WERI-Rb-1 (cell line): Measurements from ENCODE around the gene SMYD3.

Experiments used
- DNase-seq: peaks from one replicate; pipeline ENCODE4 v3.0.0-alpha.2; 2020
- H3K27ac ChIP-seq: fragments of 250-450 bp; sonication (Bioruptor Pico); 2 replicates; pipeline ENCODE4 v1.5.1; 2020; ENCODE audit warnings: mild to moderate bottlenecking, moderate library complexity
- H3K27me3 ChIP-seq: fragments of 250-450 bp; sonication (Bioruptor Pico); 2 replicates; pipeline ENCODE4 v1.5.1; 2021; ENCODE audit warnings: mild to moderate bottlenecking, low read depth, moderate library complexity; ENCODE audit not compliant: insufficient read depth, severe bottlenecking
- H3K36me3 ChIP-seq: fragments of 250-450 bp; sonication (Bioruptor Pico); 2 replicates; pipeline ENCODE4 v1.5.1; 2020; ENCODE audit warnings: mild to moderate bottlenecking, moderate library complexity
- H3K4me3 ChIP-seq: 2 replicates; pipeline ENCODE4 v1.5.1; 2011; ENCODE audit warnings: low read depth, mild to moderate bottlenecking, control low read depth, low read length
- H3K9me3 ChIP-seq: fragments of 250-450 bp; sonication (Bioruptor Pico); 2 replicates; pipeline ENCODE4 v1.5.1; 2021; ENCODE audit warnings: mild to moderate bottlenecking, moderate library complexity; ENCODE audit not compliant: severe bottlenecking
- TF ChIP-seq, protein P1 (sequence below): IDR thresholded peaks from 2 replicates; pipeline ENCODE4 v1.5.1; 2011; ENCODE audit warnings: low read depth, mild to moderate bottlenecking, control low read depth, inconsistent platforms, low read length

Gene SMYD3

DNA sequence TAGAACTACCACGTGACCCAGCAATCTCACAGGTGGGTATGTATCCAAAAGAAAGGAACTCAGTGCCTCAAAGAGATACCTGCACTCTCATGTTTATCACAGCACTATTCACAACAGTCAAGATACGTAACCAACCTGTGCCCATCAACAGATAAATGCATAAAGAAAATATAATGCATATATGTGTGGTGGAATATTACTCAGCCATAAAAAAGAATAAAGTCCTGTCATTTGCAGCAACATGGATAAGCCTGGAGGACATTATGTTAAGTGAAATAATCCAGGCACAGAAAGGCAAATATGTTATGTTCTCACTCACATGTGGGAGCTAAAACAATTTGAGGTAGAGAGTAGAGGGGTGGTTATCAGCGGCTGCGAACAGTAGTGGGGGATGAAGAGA lies 413.8 kb downstream of the SMYD3 start:
- Histone ChIP-seq H3K4me3 (no peak overlapping the region), H3K9me3 (no peaks in the 10 kb centered on the region), H3K36me3 (no peaks in the 10 kb centered on the region), H3K27ac (no peak overlapping the region), H3K27me3 (no peaks in the 10 kb centered on the region)
- DNase-seq: no peak
- TF ChIP-seq, protein P1, sequence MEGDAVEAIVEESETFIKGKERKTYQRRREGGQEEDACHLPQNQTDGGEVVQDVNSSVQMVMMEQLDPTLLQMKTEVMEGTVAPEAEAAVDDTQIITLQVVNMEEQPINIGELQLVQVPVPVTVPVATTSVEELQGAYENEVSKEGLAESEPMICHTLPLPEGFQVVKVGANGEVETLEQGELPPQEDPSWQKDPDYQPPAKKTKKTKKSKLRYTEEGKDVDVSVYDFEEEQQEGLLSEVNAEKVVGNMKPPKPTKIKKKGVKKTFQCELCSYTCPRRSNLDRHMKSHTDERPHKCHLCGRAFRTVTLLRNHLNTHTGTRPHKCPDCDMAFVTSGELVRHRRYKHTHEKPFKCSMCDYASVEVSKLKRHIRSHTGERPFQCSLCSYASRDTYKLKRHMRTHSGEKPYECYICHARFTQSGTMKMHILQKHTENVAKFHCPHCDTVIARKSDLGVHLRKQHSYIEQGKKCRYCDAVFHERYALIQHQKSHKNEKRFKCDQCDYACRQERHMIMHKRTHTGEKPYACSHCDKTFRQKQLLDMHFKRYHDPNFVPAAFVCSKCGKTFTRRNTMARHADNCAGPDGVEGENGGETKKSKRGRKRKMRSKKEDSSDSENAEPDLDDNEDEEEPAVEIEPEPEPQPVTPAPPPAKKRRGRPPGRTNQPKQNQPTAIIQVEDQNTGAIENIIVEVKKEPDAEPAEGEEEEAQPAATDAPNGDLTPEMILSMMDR: no peak

DNA sequence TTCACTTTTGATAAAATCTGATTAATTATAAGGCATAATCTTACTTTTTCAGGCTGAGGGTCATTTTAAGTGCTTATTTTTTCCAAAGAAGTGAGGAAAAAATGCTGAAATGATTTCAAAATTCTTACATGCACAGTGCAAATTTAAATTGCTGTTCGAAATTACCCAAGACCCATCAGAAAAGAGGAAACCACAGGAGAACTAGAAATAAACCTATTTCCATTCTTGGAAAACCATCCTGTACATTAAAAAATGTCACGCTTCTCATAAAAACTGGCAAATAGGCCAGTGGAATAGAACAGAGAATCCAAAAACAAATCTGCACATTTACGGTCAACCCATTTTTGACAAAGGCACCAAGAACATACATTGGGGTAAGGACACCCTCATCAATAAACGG lies 414.9 kb downstream of the SMYD3 start:
- H3K4me3 ChIP-seq: no peak overlapping the region
- TF ChIP-seq, protein P1: no peak
- no peaks in the 10 kb centered on the region for H3K9me3 ChIP-seq
- H3K27ac ChIP-seq: no peak overlapping the region
- no peak for DNase-seq
- H3K36me3 ChIP-seq: no peaks in the 10 kb centered on the region
- no peaks in the 10 kb centered on the region for H3K27me3 ChIP-seq

DNA sequence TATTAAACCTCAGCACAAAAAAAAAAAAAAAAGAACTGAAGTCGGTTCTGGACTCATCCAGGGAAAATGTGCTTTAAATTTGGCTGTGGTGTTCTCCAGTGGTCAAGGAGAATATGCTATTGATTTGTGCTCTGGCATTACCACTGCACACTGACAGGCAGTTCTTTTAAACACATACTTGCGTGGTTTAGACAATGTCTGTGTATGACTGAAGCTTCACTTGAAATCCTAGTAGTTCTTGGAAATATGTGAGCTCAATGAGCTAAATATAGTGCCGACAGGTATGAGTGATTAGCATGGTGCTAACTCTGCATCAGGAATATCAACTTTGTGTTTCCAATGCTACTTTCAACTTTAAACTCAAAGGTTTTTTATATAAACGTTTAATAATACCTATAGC lies 415.6 kb downstream of the SMYD3 start:
- DNase-seq: no peak
- no peak overlapping the region for H3K27ac ChIP-seq

DNA sequence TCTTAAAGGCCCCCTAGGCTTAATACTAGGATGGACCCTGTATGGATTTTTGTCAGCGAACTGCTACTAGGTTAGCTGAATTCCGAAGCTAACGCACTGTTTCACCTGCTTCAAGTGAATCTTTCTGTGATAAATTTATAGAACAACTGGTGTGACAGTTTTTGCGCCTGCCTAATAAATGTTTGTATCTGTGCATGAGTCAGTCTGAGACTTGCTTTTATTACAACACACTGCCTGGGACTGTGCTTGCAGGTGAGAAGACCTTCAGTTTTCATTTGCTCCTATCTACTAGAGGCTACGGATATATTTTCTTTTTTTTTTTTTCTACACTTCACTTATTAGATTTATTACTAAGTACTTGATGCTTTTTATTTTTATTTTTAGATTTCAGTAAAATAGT lies 420.9 kb downstream of the SMYD3 start:
- Histone ChIP-seq H3K4me3 (no peak overlapping the region), H3K36me3 (no peaks in the 10 kb centered on the region), H3K27me3 (no peaks in the 10 kb centered on the region), H3K27ac (no peak overlapping the region), H3K9me3 (no peaks in the 10 kb centered on the region)
- TF ChIP-seq, protein P1: no peak
- DNase-seq: no peak

More for the DNA sequence above, 415.6 kb downstream of the SMYD3 start:
- Histone ChIP-seq H3K9me3 (no peaks in the 10 kb centered on the region), H3K4me3 (no peak overlapping the region), H3K27me3 (no peaks in the 10 kb centered on the region), H3K36me3 (no peaks in the 10 kb centered on the region)
- TF ChIP-seq, protein P1: no peak

DNA sequence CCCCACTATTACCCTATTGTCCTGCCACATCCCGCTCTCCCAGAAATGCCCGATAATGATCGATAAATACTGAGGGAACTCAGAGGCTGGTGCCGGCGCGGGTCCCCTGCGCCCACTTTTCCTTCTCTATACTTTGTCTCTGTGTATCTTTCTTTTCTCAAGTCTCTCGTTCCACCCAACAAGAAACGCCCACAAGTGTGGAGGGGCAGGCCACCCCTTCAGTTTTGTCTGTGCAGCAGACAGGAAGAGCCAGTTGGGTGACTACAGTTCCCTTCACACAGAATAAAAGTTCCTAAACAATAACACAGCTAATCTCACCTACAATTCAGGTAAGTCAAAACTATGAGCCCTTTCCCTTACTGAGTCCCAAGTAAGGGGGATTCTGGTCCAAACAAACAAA lies 423.7 kb downstream of the SMYD3 start:
- Histone ChIP-seq H3K36me3 (no peaks in the 10 kb centered on the region), H3K27me3 (no peaks in the 10 kb centered on the region), H3K27ac (no peak overlapping the region), H3K9me3 (no peaks in the 10 kb centered on the region), H3K4me3 (no peak overlapping the region)
- TF ChIP-seq, protein P1: no peak
- DNase-seq: no peak

DNA sequence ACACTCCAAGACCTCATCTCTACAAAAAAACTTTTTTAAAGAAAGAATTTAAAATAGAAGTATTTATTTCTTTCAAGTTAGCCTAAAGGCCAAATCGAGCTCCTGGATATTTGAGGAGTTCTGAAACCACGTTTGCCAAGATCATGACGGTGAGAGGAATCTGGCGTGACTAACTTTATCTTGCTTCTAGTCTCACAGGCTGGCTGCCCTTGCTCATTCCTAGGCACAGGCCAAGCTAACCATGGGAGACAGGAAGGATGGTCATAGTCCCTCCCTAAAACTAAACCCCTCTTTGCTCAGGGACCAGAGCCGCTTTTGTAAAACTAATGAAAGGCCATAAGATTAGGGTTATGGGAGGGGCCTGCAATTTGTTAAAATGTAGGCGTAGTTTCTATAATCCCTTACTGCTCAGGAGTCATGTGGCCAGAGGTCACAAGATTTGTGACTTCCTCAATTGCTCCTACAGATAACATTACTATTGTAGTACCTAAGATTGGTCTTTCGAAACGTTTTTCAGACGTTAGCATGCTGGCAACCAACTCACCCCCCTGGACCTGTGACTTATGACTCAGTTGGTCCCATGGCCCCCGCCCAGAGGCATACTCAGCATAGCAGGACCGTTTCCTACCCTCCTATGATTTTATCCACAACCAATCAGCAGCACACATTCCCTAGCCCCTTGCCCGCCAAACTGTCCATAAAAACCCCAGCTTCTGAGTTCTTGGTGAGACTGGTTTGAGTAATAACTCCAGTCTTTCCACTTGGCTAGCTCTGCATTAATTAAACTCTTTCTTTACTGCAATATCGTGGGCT lies 425.0 kb downstream of the SMYD3 start:
- no peaks in the 10 kb centered on the region for H3K36me3 ChIP-seq
- no peak overlapping the region for H3K4me3 ChIP-seq
- H3K9me3 ChIP-seq: no peaks in the 10 kb centered on the region
- H3K27ac ChIP-seq: no peak overlapping the region
- H3K27me3 ChIP-seq: no peaks in the 10 kb centered on the region
- TF ChIP-seq, protein P1: no peak
- DNase-seq: no peak
